Mesendoderm (in vitro differentiated cells): ENCODE measurements around the gene AFAP1L2.
A peak's percentile ranks its signal among the peaks of the same experiment; 100 is the strongest.

Experiments used
- DNase-seq: peaks from one replicate; pipeline ENCODE4 v3.0.0; 2013
- H2AK5ac ChIP-seq: 2 replicates; pipeline ENCODE4 v1.6.1; 2013; ENCODE audit warnings: low read length, inconsistent platforms
- H2BK120ac ChIP-seq: 2 replicates; pipeline ENCODE4 v1.6.1; 2013; ENCODE audit warnings: low read depth, mild to moderate bottlenecking, low read length, moderate library complexity, mixed read lengths
- H2BK15ac ChIP-seq: replicated peaks from 2 replicates; pipeline ENCODE4 v1.6.1; 2013; ENCODE audit warnings: low read depth, mild to moderate bottlenecking, moderate library complexity
- H2BK5ac ChIP-seq: 2 replicates; pipeline ENCODE4 v1.6.1; 2013; ENCODE audit warnings: low read length, inconsistent platforms
- H3K18ac ChIP-seq: 2 replicates; pipeline ENCODE4 v1.6.1; 2013; ENCODE audit warnings: mild to moderate bottlenecking, low read length, mixed read lengths
- H3K23ac ChIP-seq: one replicate; pipeline ENCODE4 v1.6.1; 2013; ENCODE audit warnings: low read length
- H3K27ac ChIP-seq: 2 replicates; pipeline ENCODE4 v1.5.1; 2013; ENCODE audit warnings: low read depth, mild to moderate bottlenecking, inconsistent platforms, low read length, moderate library complexity
- H3K27me3 ChIP-seq: 2 replicates; pipeline ENCODE4 v1.6.1; 2013; ENCODE audit warnings: low read length, control low read depth, mild to moderate bottlenecking, inconsistent platforms; ENCODE audit not compliant: insufficient read depth, poor library complexity
- H3K36me3 ChIP-seq: 2 replicates; pipeline ENCODE4 v1.6.1; 2013; ENCODE audit warnings: low read length, inconsistent platforms; ENCODE audit not compliant: control insufficient read depth, insufficient read depth
- H3K4ac ChIP-seq: one replicate; pipeline ENCODE4 v1.6.1; 2013; ENCODE audit warnings: low read depth, mild to moderate bottlenecking, low read length, moderate library complexity
- H3K4me1 ChIP-seq: 2 replicates; pipeline ENCODE4 v1.6.1; 2013; ENCODE audit warnings: low read depth, low read length, inconsistent platforms; ENCODE audit not compliant: control insufficient read depth
- H3K4me2 ChIP-seq: 2 replicates; pipeline ENCODE4 v1.6.1; 2013; ENCODE audit warnings: low read length
- H3K4me3 ChIP-seq: 2 replicates; pipeline ENCODE4 v1.5.1; 2013; ENCODE audit warnings: mild to moderate bottlenecking, low read length
- H3K56ac ChIP-seq: one replicate; pipeline ENCODE4 v1.6.1; 2013; ENCODE audit warnings: low read length
- H3K79me1 ChIP-seq: 2 replicates; pipeline ENCODE4 v1.6.1; 2013; ENCODE audit warnings: low read length, inconsistent platforms
- H3K79me2 ChIP-seq: 2 replicates; pipeline ENCODE4 v1.6.1; 2013; ENCODE audit warnings: mild to moderate bottlenecking, low read length; ENCODE audit not compliant: control insufficient read depth, insufficient read depth
- H3K9ac ChIP-seq: 2 replicates; pipeline ENCODE4 v1.6.1; 2013; ENCODE audit warnings: low read length, inconsistent platforms
- H4K5ac ChIP-seq: one replicate; pipeline ENCODE4 v1.6.1; 2013; ENCODE audit warnings: low read length
- H4K8ac ChIP-seq: one replicate; pipeline ENCODE4 v1.6.1; 2013; ENCODE audit warnings: low read depth, mild to moderate bottlenecking, control low read depth, low read length, moderate library complexity
- WGBS: extraction: QIAGEN DNeasy Blood & Tissue Kit; methylation state at CpG from one replicate; pipeline ENCODE4 v1.1.7; 2013; ENCODE audit warnings: low lambda C conversion rate, missing lambda C conversion rate; ENCODE audit not compliant: insufficient coverage; ENCODE audit errors: extremely low coverage; 5-methylcytosine and 5-hydroxymethylcytosine counted together

Gene AFAP1L2

DNA sequence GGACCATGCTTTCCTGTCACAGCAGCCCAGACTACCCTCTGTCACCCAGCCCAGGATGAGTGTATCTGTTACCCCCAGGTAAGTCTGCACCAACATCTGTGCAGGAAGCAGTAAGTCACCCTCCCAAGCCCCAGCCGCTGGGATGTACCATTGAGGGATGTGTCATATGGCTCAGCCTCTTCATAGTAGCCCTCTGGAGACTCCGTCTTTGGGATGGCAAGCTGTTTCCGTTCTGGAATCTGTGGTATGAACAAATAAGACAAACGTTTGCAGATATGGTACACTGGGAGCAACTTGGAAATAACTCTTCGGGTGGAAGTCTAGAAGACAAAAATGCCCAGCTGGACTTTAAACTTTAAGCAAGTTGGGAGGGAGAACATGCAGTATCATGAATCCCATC is 81.3 kb downstream of the AFAP1L2 start:
- no peak overlapping the region for H2BK15ac ChIP-seq
- no peak overlapping the region for H3K4me3 ChIP-seq
- DNase-seq: no peak
- peaks cover 2% of the 10 kb centered on the region for H3K4me1 ChIP-seq
- H3K9ac ChIP-seq: no peak overlapping the region
- H3K23ac ChIP-seq: no peak overlapping the region
- H4K5ac ChIP-seq: no peak overlapping the region
- H3K18ac ChIP-seq: no peak overlapping the region
- H3K56ac ChIP-seq: no peak overlapping the region
- no peak overlapping the region for H3K4me2 ChIP-seq
- WGBS: no CpG with 5 or more reads among the region's 5 CpGs
- H2BK120ac ChIP-seq: no peak overlapping the region
- no peak overlapping the region for H3K4ac ChIP-seq
- H3K27me3 ChIP-seq: no peaks in the 10 kb centered on the region
- no peak overlapping the region for H4K8ac ChIP-seq
- no peaks in the 10 kb centered on the region for H3K79me1 ChIP-seq
- H3K36me3 ChIP-seq: no peaks in the 10 kb centered on the region
- no peak overlapping the region for H2BK5ac ChIP-seq
- H2AK5ac ChIP-seq: no peak overlapping the region
- H3K27ac ChIP-seq: no peak overlapping the region
- H3K79me2 ChIP-seq: no peaks in the 10 kb centered on the region

DNA sequence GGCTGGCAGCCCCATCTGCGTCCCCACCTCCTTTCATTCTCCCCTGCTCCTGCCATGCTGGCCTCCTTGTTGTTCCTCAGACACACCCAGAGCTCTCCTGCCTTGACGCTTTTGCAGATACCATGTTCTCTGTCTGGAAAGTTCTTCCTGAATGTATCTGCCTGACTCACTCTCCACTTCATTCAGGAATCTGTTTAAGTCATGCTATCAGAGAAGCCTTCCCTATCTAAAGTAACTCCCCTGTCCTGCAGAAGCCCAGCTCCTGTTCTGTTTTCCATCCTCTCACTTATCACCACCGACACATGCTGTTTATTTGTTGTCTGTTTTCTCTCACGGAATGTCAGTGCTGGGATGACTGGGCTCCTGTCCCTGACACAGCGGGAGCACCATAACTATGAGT is 82.0 kb downstream of the AFAP1L2 start:
- H3K4me2 ChIP-seq: no peak overlapping the region
- no peaks in the 10 kb centered on the region for H3K27me3 ChIP-seq
- H2BK5ac ChIP-seq: no peak overlapping the region
- H3K79me1 ChIP-seq: no peaks in the 10 kb centered on the region
- no peak overlapping the region for H3K56ac ChIP-seq
- peak; percentile 75 for DNase-seq
- no peak overlapping the region for H3K18ac ChIP-seq
- H3K4ac ChIP-seq: no peak overlapping the region
- H3K36me3 ChIP-seq: no peaks in the 10 kb centered on the region
- no peak overlapping the region for H4K5ac ChIP-seq
- no peak overlapping the region for H4K8ac ChIP-seq
- no peak overlapping the region for H2BK120ac ChIP-seq
- H3K4me1 ChIP-seq: peaks cover 2% of the 10 kb centered on the region
- H2BK15ac ChIP-seq: no peak overlapping the region
- no peak overlapping the region for H3K23ac ChIP-seq
- no peak overlapping the region for H3K4me3 ChIP-seq
- no peak overlapping the region for H3K9ac ChIP-seq
- H2AK5ac ChIP-seq: no peak overlapping the region
- no peaks in the 10 kb centered on the region for H3K79me2 ChIP-seq
- WGBS: no CpG with 5 or more reads among the region's 5 CpGs
- no peak overlapping the region for H3K27ac ChIP-seq

DNA sequence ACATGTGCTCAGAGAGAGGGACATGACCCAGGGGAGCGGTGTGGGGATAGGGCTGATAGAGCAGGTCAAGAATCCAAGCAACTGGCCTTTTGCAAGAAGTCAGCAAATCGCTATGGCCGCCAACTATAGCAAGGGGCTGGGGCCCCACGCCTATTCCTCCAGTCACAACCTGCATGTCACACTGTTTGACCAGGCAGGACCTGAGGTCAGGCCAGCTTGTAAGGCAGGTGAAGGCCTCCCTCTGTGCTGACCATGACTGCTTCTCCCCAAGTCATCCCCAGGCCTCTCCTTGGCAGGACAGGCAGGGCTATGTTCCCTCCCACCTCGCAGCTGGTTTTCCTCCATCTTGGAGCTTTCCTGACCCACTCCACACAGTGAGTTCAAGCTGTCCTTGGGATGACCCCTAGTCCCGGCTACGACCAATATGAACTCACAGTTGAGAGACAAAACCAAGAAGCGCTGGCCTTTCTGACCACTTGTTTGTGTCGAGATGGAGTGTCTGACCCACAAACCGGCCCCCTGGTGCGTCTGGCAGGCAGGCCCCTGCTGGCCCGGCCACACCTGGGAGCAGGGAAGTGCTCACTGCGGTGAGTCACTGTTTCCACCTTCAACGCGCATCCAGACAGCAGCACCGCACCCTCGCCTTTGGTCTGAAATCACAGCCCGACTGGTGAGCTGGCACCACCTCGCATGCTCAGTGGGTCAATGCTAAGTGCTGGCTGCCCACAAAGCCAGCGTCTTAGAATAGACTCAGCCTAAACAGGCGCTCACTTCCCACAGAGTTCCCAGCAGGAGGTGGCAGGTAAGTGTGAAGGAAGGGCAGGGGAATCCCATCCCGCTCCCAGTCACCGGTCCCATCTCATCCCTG is 83.8 kb downstream of the AFAP1L2 start:
- Histone ChIP-seq H2BK120ac (no peak overlapping the region), H2BK5ac (no peak overlapping the region), H4K8ac (no peak overlapping the region), H3K4me1 (peaks cover 2% of the 10 kb centered on the region), H3K79me1 (no peaks in the 10 kb centered on the region), H3K23ac (no peak overlapping the region), H2BK15ac (no peak overlapping the region), H3K27ac (no peak overlapping the region), H3K79me2 (no peaks in the 10 kb centered on the region), H3K4ac (no peak overlapping the region), H3K18ac (no peak overlapping the region), H3K9ac (no peak overlapping the region), H3K27me3 (no peaks in the 10 kb centered on the region), H4K5ac (no peak overlapping the region), H2AK5ac (no peak overlapping the region), H3K4me3 (no peak overlapping the region), H3K36me3 (no peaks in the 10 kb centered on the region), H3K4me2 (no peak overlapping the region), H3K56ac (peak overlapping the region; percentile 34)
- DNase-seq: peak; percentile 69
- no CpG with 5 or more reads among the region's 23 CpGs for whole genome bisulfite sequencing

DNA sequence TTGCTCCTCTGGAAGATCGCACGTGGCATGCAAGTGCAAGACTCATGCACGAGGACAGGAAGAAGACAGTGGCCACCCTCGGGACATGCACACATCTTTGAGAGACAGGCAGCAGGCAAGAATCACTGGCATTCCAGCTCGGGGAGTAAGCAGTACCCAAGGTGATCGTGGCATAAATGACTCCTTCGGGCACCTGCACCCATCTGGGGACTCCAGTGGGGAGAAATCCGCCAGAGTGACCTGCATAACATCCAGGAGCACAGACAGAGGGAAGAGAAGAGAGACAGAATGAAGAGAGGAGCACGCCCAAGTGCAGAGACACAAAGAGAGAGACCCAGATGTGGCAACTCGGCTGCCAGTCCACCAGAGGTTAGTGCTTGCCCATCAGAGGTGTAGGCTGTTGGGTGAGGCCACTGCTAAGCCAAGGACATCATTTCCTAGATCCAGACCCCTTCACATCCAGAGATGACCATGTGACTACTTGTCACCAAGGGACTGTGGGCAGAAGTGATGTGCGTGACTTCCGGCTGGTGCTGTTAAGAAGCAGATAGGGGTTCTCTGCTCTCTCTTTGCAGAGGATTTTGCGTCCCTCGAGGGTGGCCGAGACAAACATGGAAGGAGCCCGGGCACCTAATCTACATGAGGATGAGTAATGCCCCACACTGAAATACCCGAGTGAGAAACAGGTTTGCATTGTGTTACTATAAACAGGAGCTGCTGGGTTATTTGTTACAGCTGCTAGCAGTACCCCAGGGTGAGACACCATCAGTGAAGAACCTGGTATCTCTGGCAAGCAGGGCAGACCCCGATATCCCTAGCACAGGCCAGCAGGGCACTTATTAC is 84.7 kb downstream of the AFAP1L2 start:
- Histone ChIP-seq H2AK5ac (no peak overlapping the region), H3K36me3 (no peaks in the 10 kb centered on the region), H3K4me2 (no peak overlapping the region)

DNA sequence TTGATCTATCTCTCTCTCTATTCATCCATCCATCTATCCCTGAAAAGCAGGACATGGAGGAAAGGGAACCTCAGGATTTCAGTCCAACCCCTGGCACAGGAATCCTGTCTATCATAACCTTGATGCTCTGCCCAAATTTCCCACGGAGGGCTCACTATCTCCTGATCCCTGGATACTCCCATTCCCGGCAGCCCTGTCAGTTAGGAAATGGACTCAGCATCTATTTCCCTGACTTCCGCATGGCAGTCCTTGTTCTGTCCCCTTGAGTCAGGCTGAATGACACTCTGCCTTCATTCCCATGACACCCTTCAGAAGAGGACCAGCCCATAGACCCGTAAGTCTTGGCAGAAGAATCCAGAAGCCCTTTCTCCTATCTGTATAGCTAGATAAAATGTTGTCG is 87.6 kb downstream of the AFAP1L2 start:
- Histone ChIP-seq H2BK5ac (no peak overlapping the region), H3K4me1 (peaks cover 2% of the 10 kb centered on the region), H2AK5ac (no peak overlapping the region), H3K4me3 (no peak overlapping the region), H2BK120ac (no peak overlapping the region), H3K4ac (no peak overlapping the region), H3K27me3 (no peaks in the 10 kb centered on the region), H3K36me3 (no peaks in the 10 kb centered on the region), H3K23ac (no peak overlapping the region), H3K9ac (no peak overlapping the region), H3K79me2 (no peaks in the 10 kb centered on the region), H3K56ac (no peak overlapping the region), H2BK15ac (no peak overlapping the region), H3K4me2 (no peak overlapping the region), H3K18ac (no peak overlapping the region), H4K8ac (no peak overlapping the region), H3K79me1 (no peaks in the 10 kb centered on the region), H3K27ac (no peak overlapping the region), H4K5ac (no peak overlapping the region)
- DNase-seq: no peak
- no CpG with 5 or more reads among the region's 5 CpGs for WGBS

More for the DNA sequence above, 84.7 kb downstream of the AFAP1L2 start:
- no peak overlapping the region for H4K8ac ChIP-seq
- H2BK15ac ChIP-seq: no peak overlapping the region
- no peak overlapping the region for H3K4me3 ChIP-seq
- H3K4ac ChIP-seq: no peak overlapping the region
- no peaks in the 10 kb centered on the region for H3K27me3 ChIP-seq
- H3K56ac ChIP-seq: no peak overlapping the region
- no peak overlapping the region for H2BK120ac ChIP-seq
- H3K18ac ChIP-seq: no peak overlapping the region
- H3K23ac ChIP-seq: no peak overlapping the region
- no CpG with 5 or more reads among the region's 18 CpGs for WGBS
- no peak overlapping the region for H4K5ac ChIP-seq
- no peak for DNase-seq
- no peak overlapping the region for H3K9ac ChIP-seq
- no peak overlapping the region for H2BK5ac ChIP-seq
- H3K79me2 ChIP-seq: no peaks in the 10 kb centered on the region
- H3K27ac ChIP-seq: no peak overlapping the region
- peaks cover 2% of the 10 kb centered on the region for H3K4me1 ChIP-seq
- H3K79me1 ChIP-seq: no peaks in the 10 kb centered on the region
